H9 (cell line): ENCODE data around the gene BCORL1. TPM values are rescaled to one million over a fixed set of nuclear protein-coding genes. Genes with fewer than 3 reads are reported as not detected.

Source experiments
- DNase-seq: peaks from one replicate; pipeline ENCODE4 v3.0.0-alpha.2; 2017
- H2AFZ ChIP-seq: one replicate; pipeline ENCODE4 v1.6.1; 2013; ENCODE audit warnings: mild to moderate bottlenecking, low read length, control low read depth, moderate library complexity
- H2AK5ac ChIP-seq: 2 replicates; pipeline ENCODE4 v1.6.1; 2013; ENCODE audit warnings: low read length, control low read depth, mixed read lengths; ENCODE audit not compliant: insufficient read length
- H2BK120ac ChIP-seq: one replicate; pipeline ENCODE4 v1.6.1; 2013; ENCODE audit warnings: low read depth, mild to moderate bottlenecking, low read length, control low read depth, inconsistent platforms; ENCODE audit not compliant: poor library complexity, severe bottlenecking
- H2BK12ac ChIP-seq: 2 replicates; pipeline ENCODE4 v1.6.1; 2013; ENCODE audit warnings: low read length, control low read depth, mixed read lengths, low read depth; ENCODE audit not compliant: insufficient read length
- H2BK15ac ChIP-seq: 2 replicates; pipeline ENCODE4 v1.6.1; 2013; ENCODE audit warnings: low read depth, low read length, control low read depth
- H2BK20ac ChIP-seq: one replicate; pipeline ENCODE4 v1.6.1; 2013; ENCODE audit warnings: low read depth, mild to moderate bottlenecking, low read length, control low read depth, inconsistent platforms; ENCODE audit not compliant: poor library complexity, severe bottlenecking
- H2BK5ac ChIP-seq: 2 replicates; pipeline ENCODE4 v1.6.1; 2013; ENCODE audit warnings: low read length, control low read depth, mixed read lengths; ENCODE audit not compliant: insufficient read length
- H3K14ac ChIP-seq: 2 replicates; pipeline ENCODE4 v1.6.1; 2013; ENCODE audit warnings: low read length, control low read depth; ENCODE audit not compliant: insufficient read depth
- H3K18ac ChIP-seq: 2 replicates; pipeline ENCODE4 v1.6.1; 2013; ENCODE audit warnings: low read depth, mild to moderate bottlenecking, mixed read lengths, low read length, control low read depth; ENCODE audit not compliant: insufficient read length
- H3K23ac ChIP-seq: 2 replicates; pipeline ENCODE4 v1.6.1; 2013; ENCODE audit warnings: low read length, control low read depth, mixed read lengths, low read depth; ENCODE audit not compliant: insufficient read length
- H3K23me2 ChIP-seq: 2 replicates; pipeline ENCODE4 v1.6.1; 2013; ENCODE audit warnings: low read depth, mild to moderate bottlenecking, mixed read lengths, low read length, control low read depth; ENCODE audit not compliant: insufficient read length, poor library complexity, severe bottlenecking
- H3K27ac ChIP-seq: 2 replicates; pipeline ENCODE4 v1.5.1; 2013; ENCODE audit warnings: low read length, control low read depth, mixed read lengths, low read depth; ENCODE audit not compliant: insufficient read length
- H3K27me3 ChIP-seq: 2 replicates; pipeline ENCODE4 v1.6.1; 2013; ENCODE audit warnings: low read length, control low read depth, inconsistent platforms; ENCODE audit not compliant: insufficient read depth
- H3K4ac ChIP-seq: 2 replicates; pipeline ENCODE4 v1.6.1; 2013; ENCODE audit warnings: low read depth, mild to moderate bottlenecking, control low read depth, inconsistent platforms, low read length, moderate library complexity
- H3K4me1 ChIP-seq: 2 replicates; pipeline ENCODE4 v1.6.1; 2013; ENCODE audit warnings: low read length, control low read depth, inconsistent platforms; ENCODE audit not compliant: insufficient read depth
- H3K4me2 ChIP-seq: 2 replicates; pipeline ENCODE4 v1.6.1; 2013; ENCODE audit warnings: low read length, control low read depth, mixed read lengths; ENCODE audit not compliant: insufficient read length, insufficient read depth
- H3K56ac ChIP-seq: 2 replicates; pipeline ENCODE4 v1.6.1; 2013; ENCODE audit warnings: low read depth, mild to moderate bottlenecking, mixed read lengths, low read length, control low read depth; ENCODE audit not compliant: insufficient read length
- H3K79me1 ChIP-seq: 2 replicates; pipeline ENCODE4 v1.6.1; 2013; ENCODE audit warnings: low read depth, mild to moderate bottlenecking, moderate library complexity, low read length, control low read depth, inconsistent platforms; ENCODE audit not compliant: insufficient read depth, poor library complexity, severe bottlenecking
- H3K79me2 ChIP-seq: 2 replicates; pipeline ENCODE4 v1.6.1; 2013; ENCODE audit warnings: low read length, control low read depth, inconsistent platforms; ENCODE audit not compliant: insufficient read depth
- H3K9ac ChIP-seq: 2 replicates; pipeline ENCODE4 v1.6.1; 2013; ENCODE audit warnings: low read length, control low read depth, mixed read lengths; ENCODE audit not compliant: insufficient read length; ENCODE audit errors: extremely low read depth
- H3K9me3 ChIP-seq: one replicate; pipeline ENCODE4 v1.6.1; 2013; ENCODE audit warnings: low read depth, low read length, inconsistent platforms; ENCODE audit not compliant: control insufficient read depth
- H3T11ph ChIP-seq: one replicate; pipeline ENCODE4 v1.6.1; 2013; ENCODE audit warnings: mild to moderate bottlenecking, low read length, control low read depth, inconsistent platforms
- H4K20me1 ChIP-seq: one replicate; pipeline ENCODE4 v1.6.1; 2013; ENCODE audit not compliant: control insufficient read depth, insufficient read length, insufficient read depth
- H4K5ac ChIP-seq: 2 replicates; pipeline ENCODE4 v1.6.1; 2013; ENCODE audit warnings: low read depth, mild to moderate bottlenecking, mixed read lengths, low read length, control low read depth; ENCODE audit not compliant: insufficient read length
- H4K8ac ChIP-seq: replicated peaks from 2 replicates; pipeline ENCODE4 v1.6.1; 2013; ENCODE audit warnings: low read length, control low read depth, mixed read lengths, low read depth; ENCODE audit not compliant: insufficient read length
- H4K91ac ChIP-seq: 2 replicates; pipeline ENCODE4 v1.6.1; 2013; ENCODE audit warnings: low read depth, mild to moderate bottlenecking, moderate library complexity, mixed read lengths, low read length, control low read depth; ENCODE audit not compliant: insufficient read length
- H3K27ac Mint-ChIP-seq, 3 experiments: 2 replicates in 2 of 3; 3 replicates in 1 of 3; pipeline ENCODE4 v1.8.0; 2020 to 2021; ENCODE audit warnings: mixed read lengths in 3 of 3, mild to moderate bottlenecking in 1 of 3, moderate library complexity in 1 of 3
- H3K27me3 Mint-ChIP-seq: 2 replicates; pipeline ENCODE4 v1.8.0; 2021; ENCODE audit warnings: low read depth, mild to moderate bottlenecking, moderate library complexity, mixed read lengths
- H3K36me3 Mint-ChIP-seq, 3 experiments: 2 replicates in 2 of 3; 3 replicates in 1 of 3; pipeline ENCODE4 v1.8.0; 2020 to 2021; ENCODE audit warnings: low read depth in 3 of 3, mixed read lengths in 3 of 3; ENCODE audit not compliant: insufficient read depth in 1 of 3
- H3K4me1 Mint-ChIP-seq, 2 experiments: 2 replicates each; pipeline ENCODE4 v1.8.0; 2020; ENCODE audit warnings: mixed read lengths in 2 of 2
- H3K4me3 Mint-ChIP-seq, 2 experiments: 2 replicates in 1 of 2; 3 replicates in 1 of 2; pipeline ENCODE4 v1.8.0; 2020 to 2021; ENCODE audit warnings: mild to moderate bottlenecking in 2 of 2, mixed read lengths in 2 of 2, moderate library complexity in 1 of 2
- H3K9me3 Mint-ChIP-seq, 2 experiments: 2 replicates in 1 of 2; 3 replicates in 1 of 2; pipeline ENCODE4 v1.8.0; 2020; ENCODE audit warnings: mild to moderate bottlenecking in 2 of 2, mixed read lengths in 2 of 2, moderate library complexity in 1 of 2
- CTCF ChIP-seq: fragments of 200-600 bp; sonication (generic); conservative IDR thresholded peaks from 3 replicates; pipeline ENCODE4 v1.8.0; 2021; ENCODE audit warnings: antibody characterized with exemption, mild to moderate bottlenecking
- WGBS: extraction: QIAGEN DNeasy Blood & Tissue Kit; methylation state at CpG from one replicate; pipeline ENCODE4 v1.1.7; 2013; ENCODE audit warnings: missing lambda C conversion rate, low lambda C conversion rate, mixed read lengths; ENCODE audit not compliant: insufficient read length; ENCODE audit errors: extremely low coverage; 5-methylcytosine and 5-hydroxymethylcytosine counted together
- total RNA-seq: library from RNA; stranded (reverse); gene quantifications from 2 replicates; pipeline ENCODE4 v1.2.1, GENCODE V29; 2021

Gene BCORL1
- total RNA-seq, 1 experiment from 2014 or later = 6.1 TPM

- no peak overlapping the region for H3K14ac ChIP-seq
- no peak for TF ChIP-seq CTCF
- H2AK5ac ChIP-seq = no peak overlapping the region
- peaks cover 10 to 72% of the 10 kb centered on the region in 2 experiments; a peak in 3 of 5 replicates for H3K9me3 Mint-ChIP-seq
- H3K9me3 ChIP-seq = peaks cover 21% of the 10 kb centered on the region
- no peak overlapping the region for H2BK12ac ChIP-seq
- no peak overlapping the region for H3K27ac Mint-ChIP-seq
- no peak overlapping the region for H3K18ac ChIP-seq
- H3K4me3 Mint-ChIP-seq = no peak overlapping the region
- no peaks in the 10 kb centered on the region; a peak in 1 of 7 replicates for H3K36me3 Mint-ChIP-seq
- H3K79me2 ChIP-seq = no peaks in the 10 kb centered on the region
- no peaks in the 10 kb centered on the region for H3K4me1 ChIP-seq
- H3K79me1 ChIP-seq = no peaks in the 10 kb centered on the region
- no peak overlapping the region for H2BK5ac ChIP-seq
- no peak for DNase-seq
- H3K27me3 ChIP-seq = no peaks in the 10 kb centered on the region
- no peak overlapping the region for H2AFZ ChIP-seq
- no peaks in the 10 kb centered on the region for H4K20me1 ChIP-seq
- H3T11ph ChIP-seq = no peak overlapping the region
- H2BK20ac ChIP-seq = no peak overlapping the region
- H3K23ac ChIP-seq = no peak overlapping the region
- H3K4me1 Mint-ChIP-seq = peaks cover 5 to 8% of the 10 kb centered on the region in 2 experiments; a peak in 2 of 4 replicates
- H3K4me2 ChIP-seq = no peak overlapping the region
- no peak overlapping the region for H4K8ac ChIP-seq
- H3K4ac ChIP-seq = no peak overlapping the region
- H4K5ac ChIP-seq = no peak overlapping the region
- no peak overlapping the region for H3K56ac ChIP-seq
- H3K27me3 Mint-ChIP-seq = peaks cover 51% of the 10 kb centered on the region
- H3K9ac ChIP-seq = no peak overlapping the region
- H2BK15ac ChIP-seq = no peak overlapping the region
- no CpG with 5 or more reads among the region's 3 CpGs for WGBS
- H4K91ac ChIP-seq = no peak overlapping the region
- H2BK120ac ChIP-seq = no peak overlapping the region
- no peaks in the 10 kb centered on the region for H3K23me2 ChIP-seq
- H3K27ac ChIP-seq = no peak overlapping the region
Observed at GRCh38 chrX:129968968-129969367, 13.5 kb upstream of the BCORL1 start.
